OCI-LY1 (cell line): ENCODE results near the gene MAPKBP1.

Source experiments
- EZH2 ChIP-seq: fragments of 200-600 bp; sonication (generic), shearing (Covaris generic); IDR thresholded peaks from 2 replicates; pipeline ENCODE4 v1.8.0; 2017; ENCODE audit warnings: borderline replicate concordance, mixed run types, mild to moderate bottlenecking, antibody characterized with exemption, low read length, moderate library complexity, mixed read lengths
- TF ChIP-seq, protein P1 (sequence below): fragments of 200-600 bp; sonication (generic), shearing (Covaris generic); IDR thresholded peaks from 2 replicates; pipeline ENCODE4 v1.5.1; 2017; ENCODE audit warnings: mild to moderate bottlenecking, antibody characterized with exemption, low read length, moderate library complexity, mixed read lengths

DNA sequence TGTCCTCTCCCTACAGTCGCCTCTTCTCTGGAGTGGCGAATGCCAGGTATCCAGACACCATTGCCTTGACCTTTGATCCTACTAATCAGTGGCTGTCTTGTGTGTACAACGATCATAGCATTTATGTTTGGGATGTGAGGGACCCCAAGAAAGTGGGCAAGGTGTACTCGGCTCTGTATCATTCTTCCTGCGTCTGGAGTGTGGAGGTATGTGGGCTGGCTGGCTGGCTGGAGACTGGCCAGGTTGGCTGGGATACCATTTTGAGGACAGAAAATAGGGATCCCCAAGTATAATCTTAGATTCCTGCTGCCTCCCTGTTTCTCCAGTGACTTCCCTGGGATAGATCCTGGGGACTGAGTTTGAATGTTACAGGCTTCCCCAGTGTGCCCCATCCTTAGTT, 40.2 kb downstream of the MAPKBP1 start:
- TF ChIP-seq, protein P1, sequence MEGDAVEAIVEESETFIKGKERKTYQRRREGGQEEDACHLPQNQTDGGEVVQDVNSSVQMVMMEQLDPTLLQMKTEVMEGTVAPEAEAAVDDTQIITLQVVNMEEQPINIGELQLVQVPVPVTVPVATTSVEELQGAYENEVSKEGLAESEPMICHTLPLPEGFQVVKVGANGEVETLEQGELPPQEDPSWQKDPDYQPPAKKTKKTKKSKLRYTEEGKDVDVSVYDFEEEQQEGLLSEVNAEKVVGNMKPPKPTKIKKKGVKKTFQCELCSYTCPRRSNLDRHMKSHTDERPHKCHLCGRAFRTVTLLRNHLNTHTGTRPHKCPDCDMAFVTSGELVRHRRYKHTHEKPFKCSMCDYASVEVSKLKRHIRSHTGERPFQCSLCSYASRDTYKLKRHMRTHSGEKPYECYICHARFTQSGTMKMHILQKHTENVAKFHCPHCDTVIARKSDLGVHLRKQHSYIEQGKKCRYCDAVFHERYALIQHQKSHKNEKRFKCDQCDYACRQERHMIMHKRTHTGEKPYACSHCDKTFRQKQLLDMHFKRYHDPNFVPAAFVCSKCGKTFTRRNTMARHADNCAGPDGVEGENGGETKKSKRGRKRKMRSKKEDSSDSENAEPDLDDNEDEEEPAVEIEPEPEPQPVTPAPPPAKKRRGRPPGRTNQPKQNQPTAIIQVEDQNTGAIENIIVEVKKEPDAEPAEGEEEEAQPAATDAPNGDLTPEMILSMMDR: no peak
- TF ChIP-seq EZH2: no peak
